ENCODE measurements around the gene ZNF282.

DNA sequence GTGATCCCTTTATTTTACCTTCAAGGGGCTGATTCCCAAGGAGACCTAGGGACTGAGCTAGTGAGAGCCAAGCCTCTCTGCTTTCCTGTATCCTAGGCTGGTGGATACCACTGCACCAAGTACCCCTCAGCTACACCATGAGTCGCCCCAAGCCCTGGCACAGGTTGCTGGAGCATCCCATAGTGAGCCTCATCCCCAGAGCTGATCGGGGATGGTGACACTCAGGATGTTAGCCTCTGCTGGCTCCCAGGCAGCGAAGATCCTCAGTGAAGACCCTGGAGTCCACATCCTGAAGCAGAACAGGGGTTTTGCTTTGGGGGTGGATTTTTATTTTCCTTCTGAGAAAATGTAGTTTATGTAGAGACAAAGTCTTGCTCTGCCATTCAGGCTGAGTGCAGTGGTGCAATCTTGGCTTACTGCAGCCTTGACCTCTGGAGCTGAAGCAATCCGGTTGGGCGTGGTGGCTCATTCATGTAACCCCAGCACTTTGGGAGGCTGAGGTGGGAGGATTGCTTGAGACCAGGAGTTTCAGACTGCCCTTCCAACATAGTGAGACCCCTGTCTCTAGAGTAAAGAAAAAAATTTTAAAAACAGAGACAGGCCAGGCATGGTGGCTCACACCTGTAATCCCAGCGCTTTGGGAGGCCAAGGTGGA, 31.6 kb downstream of the ZNF282 start:
- TF ChIP-seq CTCF (IDR thresholded peaks at IDR 0.05) (no peak), POLR2A (IDR thresholded peaks at IDR 0.05) (no peak)

Measured in tibial nerve (tissue), 3 donors.